NCI-H2081 treated with DMSO at 0.1 percent for 48 hours (cell line): ENCODE data around the gene SYNGAP1.
A peak's percentile ranks its signal among the peaks of the same experiment; 100 is the strongest.

Source experiments
- DNase-seq: peaks from one replicate; lab custom pipeline; 2025; lab: John Stamatoyannopoulos, UW

SYNGAP1 gene

GRCh38 chr6:33404884-33405283 is 15.0 kb upstream of the SYNGAP1 start:
- DNase-seq = no peak

GRCh38 chr6:33405386-33405940 is 14.4 kb upstream of the SYNGAP1 start:
- no peak for DNase-seq

- DNase-seq = no peak
Observed at GRCh38 chr6:33406126-33406525, 13.7 kb upstream of the SYNGAP1 start.

GRCh38 chr6:33407132-33407718 is 12.6 kb upstream of the SYNGAP1 start:
- DNase-seq = no peak

- DNase-seq = peak; percentile 83
Observed at GRCh38 chr6:33410050-33410710, 9.7 kb upstream of the SYNGAP1 start.

- no peak for DNase-seq
Observed at GRCh38 chr6:33410711-33411631, 8.9 kb upstream of the SYNGAP1 start, which contains the start of gene PHF1. Gene PHF1 (plus strand): TSS chr6:33411014. CDS start chr6:33412264, 1,250 bp downstream.

GRCh38 chr6:33411632-33412005 is 8.2 kb upstream of the SYNGAP1 start:
- no peak for DNase-seq

GRCh38 chr6:33412140-33413009 is 7.5 kb upstream of the SYNGAP1 start:
- no peak for DNase-seq

- no peak for DNase-seq
Observed at GRCh38 chr6:33413241-33414120, 6.4 kb upstream of the SYNGAP1 start.

- no peak for DNase-seq
Observed at GRCh38 chr6:33414592-33415271, 5.1 kb upstream of the SYNGAP1 start.

GRCh38 chr6:33415831-33416230 is 4.0 kb upstream of the SYNGAP1 start:
- no peak for DNase-seq

GRCh38 chr6:33416386-33417127 is 3.3 kb upstream of the SYNGAP1 start:
- no peak for DNase-seq

- no peak for DNase-seq
Observed at GRCh38 chr6:33417128-33417902, 2.5 kb upstream of the SYNGAP1 start.

- DNase-seq = peak; percentile 97
Observed at GRCh38 chr6:33417903-33418689, 1.8 kb upstream of the SYNGAP1 start, which contains the start of gene CUTA. Gene CUTA (minus strand): TSS chr6:33418107. CDS start chr6:33418000, 107 bp downstream.

GRCh38 chr6:33418690-33419291 is 1.1 kb upstream of the SYNGAP1 start:
- no peak for DNase-seq

- no peak for DNase-seq
Observed at GRCh38 chr6:33420491-33421343, 852 bp downstream of the SYNGAP1 start.
